Trophoblast cell (in vitro differentiated cells and primary cell): ENCODE data around the gene POU2AF2.
A peak's percentile ranks its signal among the peaks of the same experiment; 100 is the strongest.
"Not testable (repeated sequence)": the region's sequence is repeated elsewhere in the genome, so short reads cannot be mapped to it uniquely, and the experiment has no call there.

Experiments used
- DNase-seq, 2 donors: peaks; one replicate each; pipeline ENCODE4 v3.0.0-alpha.2; 2016
- H2AFZ ChIP-seq: 2 replicates; pipeline ENCODE4 v1.6.1; 2013; ENCODE audit warnings: low read length, moderate library complexity, mild to moderate bottlenecking; ENCODE audit not compliant: insufficient read depth, poor library complexity
- H2AK5ac ChIP-seq: 2 replicates; pipeline ENCODE4 v1.6.1; 2013; ENCODE audit warnings: mild to moderate bottlenecking, low read length
- H2BK120ac ChIP-seq: 2 replicates; pipeline ENCODE4 v1.6.1; 2013; ENCODE audit warnings: low read length, mild to moderate bottlenecking, moderate library complexity; ENCODE audit not compliant: insufficient read depth, poor library complexity
- H2BK12ac ChIP-seq: 2 replicates; pipeline ENCODE4 v1.6.1; 2013; ENCODE audit warnings: mild to moderate bottlenecking, low read length, moderate library complexity
- H2BK5ac ChIP-seq: 2 replicates; pipeline ENCODE4 v1.6.1; 2013; ENCODE audit warnings: low read length, low read depth, moderate library complexity, mild to moderate bottlenecking; ENCODE audit not compliant: poor library complexity
- H3K14ac ChIP-seq: 2 replicates; pipeline ENCODE4 v1.6.1; 2013; ENCODE audit warnings: mild to moderate bottlenecking, low read length
- H3K18ac ChIP-seq: 2 replicates; pipeline ENCODE4 v1.6.1; 2013; ENCODE audit warnings: mild to moderate bottlenecking, low read length
- H3K23ac ChIP-seq: 2 replicates; pipeline ENCODE4 v1.6.1; 2013; ENCODE audit warnings: low read length
- H3K27ac ChIP-seq: 2 replicates; pipeline ENCODE4 v1.5.1; 2013; ENCODE audit warnings: low read depth, mild to moderate bottlenecking, inconsistent platforms, low read length, moderate library complexity
- H3K27me3 ChIP-seq: 2 replicates; pipeline ENCODE4 v1.6.1; 2013; ENCODE audit warnings: inconsistent platforms, mild to moderate bottlenecking, low read length, moderate library complexity; ENCODE audit not compliant: insufficient read depth
- H3K36me3 ChIP-seq, 2 experiments: 1 replicate in 1 of 2; 2 replicates in 1 of 2; pipeline ENCODE4 v1.6.1; 2013; ENCODE audit warnings: low read length in 2 of 2, mild to moderate bottlenecking in 2 of 2, moderate library complexity in 1 of 2; ENCODE audit not compliant: insufficient read depth in 2 of 2, control insufficient read depth in 1 of 2
- H3K4ac ChIP-seq: 2 replicates; pipeline ENCODE4 v1.6.1; 2013; ENCODE audit warnings: low read depth, mild to moderate bottlenecking, low read length, moderate library complexity
- H3K4me1 ChIP-seq, 2 experiments: 1 replicate in 1 of 2; 2 replicates in 1 of 2; pipeline ENCODE4 v1.6.1; 2013; ENCODE audit warnings: low read length in 2 of 2, mild to moderate bottlenecking in 2 of 2, moderate library complexity in 1 of 2; ENCODE audit not compliant: insufficient read depth in 2 of 2, control insufficient read depth in 1 of 2
- H3K4me2 ChIP-seq: 2 replicates; pipeline ENCODE4 v1.6.1; 2013; ENCODE audit warnings: inconsistent platforms, mild to moderate bottlenecking, low read length, moderate library complexity
- H3K4me3 ChIP-seq: 2 replicates; pipeline ENCODE4 v1.5.1; 2013; ENCODE audit warnings: mild to moderate bottlenecking, low read depth, low read length, inconsistent platforms
- H3K79me1 ChIP-seq: one replicate; pipeline ENCODE4 v1.6.1; 2013; ENCODE audit warnings: low read length
- H3K79me2 ChIP-seq: 2 replicates; pipeline ENCODE4 v1.6.1; 2013; ENCODE audit warnings: low read length, mild to moderate bottlenecking; ENCODE audit not compliant: control insufficient read depth, insufficient read depth, poor library complexity
- H3K9ac ChIP-seq: 2 replicates; pipeline ENCODE4 v1.6.1; 2013; ENCODE audit warnings: mild to moderate bottlenecking, low read length
- H3K9me3 ChIP-seq: 2 replicates; pipeline ENCODE4 v1.6.1; 2013; ENCODE audit warnings: low read depth, mild to moderate bottlenecking, control low read depth, inconsistent platforms, low read length; ENCODE audit not compliant: insufficient read depth
- H4K12ac ChIP-seq: 2 replicates; pipeline ENCODE4 v1.6.1; 2013; ENCODE audit warnings: low read depth, mild to moderate bottlenecking, low read length, moderate library complexity
- H4K8ac ChIP-seq: 2 replicates; pipeline ENCODE4 v1.6.1; 2013; ENCODE audit warnings: low read depth, mild to moderate bottlenecking, low read length, moderate library complexity
- H4K91ac ChIP-seq: one replicate; pipeline ENCODE4 v1.6.1; 2013; ENCODE audit warnings: low read depth, mild to moderate bottlenecking, low read length, moderate library complexity
- WGBS: extraction: QIAGEN DNeasy Blood & Tissue Kit; methylation state at CpG from one replicate; pipeline ENCODE4 v1.1.7; 2013; ENCODE audit warnings: missing lambda C conversion rate; ENCODE audit not compliant: insufficient read length, insufficient coverage; ENCODE audit errors: extremely low coverage; 5-methylcytosine and 5-hydroxymethylcytosine counted together

Gene POU2AF2

DNA sequence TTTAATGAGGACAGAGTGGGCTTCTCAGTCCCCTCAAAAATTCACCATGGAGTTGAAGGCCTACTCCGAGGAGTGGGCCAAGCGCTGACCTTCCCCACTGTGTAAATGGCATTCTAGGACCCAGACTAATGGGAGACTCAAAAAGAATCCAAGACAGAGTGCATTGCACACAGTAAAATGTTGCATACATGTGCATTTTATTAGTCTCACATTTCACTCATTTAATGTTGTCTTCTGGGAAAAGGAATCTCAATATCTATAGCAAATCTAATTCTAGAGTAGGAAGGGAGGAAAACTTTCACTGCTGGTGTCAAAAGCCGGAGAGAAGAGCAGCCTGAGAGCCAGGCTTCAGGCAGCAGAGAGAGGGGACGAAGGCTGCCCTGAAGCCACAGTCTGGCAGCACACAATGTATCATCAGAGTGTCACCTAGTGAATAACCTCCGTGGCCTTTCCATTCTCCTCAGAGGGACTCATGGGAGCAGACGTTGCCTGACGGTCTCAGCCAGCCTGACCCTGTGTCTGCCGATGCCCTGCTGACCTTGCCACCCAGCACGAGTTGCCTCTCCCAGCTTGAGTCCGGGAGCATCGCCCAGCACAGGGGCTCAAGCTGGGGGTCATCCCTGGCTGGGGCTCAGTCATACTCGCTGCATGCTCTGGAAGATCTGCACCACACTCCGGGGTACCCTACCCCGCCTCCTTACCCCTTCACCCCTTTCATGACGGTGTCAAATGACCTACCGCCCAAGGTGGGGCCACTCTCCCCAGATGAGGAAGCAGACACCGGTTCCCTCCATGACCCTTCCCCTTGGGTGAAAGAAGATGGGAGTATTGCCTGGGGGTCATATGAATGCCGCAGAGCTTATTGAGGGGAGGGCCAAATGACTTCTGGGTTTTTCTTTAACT lies 39.9 kb downstream of the POU2AF2 start:
- Histone ChIP-seq H3K14ac (no peak overlapping the region), H3K9me3 (no peaks in the 10 kb centered on the region), H3K4me2 (no peak overlapping the region), H3K79me1 (no peaks in the 10 kb centered on the region), H3K4me1 (peaks cover 0 to 4% of the 10 kb centered on the region in 2 experiments), H3K4me3 (no peak overlapping the region), H4K8ac (no peak overlapping the region), H3K79me2 (no peaks in the 10 kb centered on the region), H3K27ac (no peak overlapping the region), H2BK12ac (no peak overlapping the region), H4K12ac (no peak overlapping the region), H2AK5ac (no peak overlapping the region), H3K23ac (no peak overlapping the region), H3K4ac (no peak overlapping the region), H2AFZ (no peak overlapping the region), H3K18ac (no peak overlapping the region), H2BK5ac (no peak overlapping the region), H2BK120ac (no peak overlapping the region), H3K9ac (no peak overlapping the region), H4K91ac (no peak overlapping the region), H3K36me3 (no peaks in the 10 kb centered on the region), H3K27me3 (no peaks in the 10 kb centered on the region)
- DNase-seq: no peak
- no CpG with 5 or more reads among the region's 18 CpGs for WGBS

DNA sequence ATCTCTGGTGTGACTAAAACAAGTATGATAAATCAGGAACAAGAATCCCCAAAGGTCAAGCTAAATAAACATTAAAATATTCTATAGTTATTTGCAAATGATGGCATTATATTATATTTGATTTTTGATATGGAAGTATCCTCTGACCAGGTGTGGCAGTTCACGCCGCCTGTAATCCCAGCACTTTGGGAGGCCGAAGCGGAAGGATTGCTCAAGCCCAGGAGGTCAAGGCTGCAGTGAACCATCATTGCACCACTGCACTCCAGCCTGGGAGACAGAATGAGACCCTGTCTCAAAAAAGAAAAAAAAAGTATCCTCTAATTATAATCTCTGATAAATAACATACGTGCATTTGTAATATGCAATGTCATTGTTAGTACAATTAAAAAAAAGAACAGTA lies 46.2 kb downstream of the POU2AF2 start:
- Histone ChIP-seq H3K79me2 (no peaks in the 10 kb centered on the region), H3K27me3 (no peaks in the 10 kb centered on the region), H3K79me1 (no peaks in the 10 kb centered on the region), H3K9me3 (no peaks in the 10 kb centered on the region), H2AFZ (no peak overlapping the region), H4K91ac (no peak overlapping the region), H3K4me3 (no peak overlapping the region), H3K36me3 (no peaks in the 10 kb centered on the region), H3K14ac (no peak overlapping the region), H2BK120ac (no peak overlapping the region), H3K4ac (no peak overlapping the region), H3K9ac (no peak overlapping the region), H2BK5ac (no peak overlapping the region), H3K27ac (no peak overlapping the region), H3K18ac (no peak overlapping the region), H3K23ac (no peak overlapping the region), H4K8ac (no peak overlapping the region), H3K4me1 (peaks cover 0 to 2% of the 10 kb centered on the region in 2 experiments), H2BK12ac (no peak overlapping the region), H4K12ac (no peak overlapping the region), H3K4me2 (no peak overlapping the region), H2AK5ac (no peak overlapping the region)
- no peak for DNase-seq
- no CpG with 5 or more reads among the region's 5 CpGs for WGBS

DNA sequence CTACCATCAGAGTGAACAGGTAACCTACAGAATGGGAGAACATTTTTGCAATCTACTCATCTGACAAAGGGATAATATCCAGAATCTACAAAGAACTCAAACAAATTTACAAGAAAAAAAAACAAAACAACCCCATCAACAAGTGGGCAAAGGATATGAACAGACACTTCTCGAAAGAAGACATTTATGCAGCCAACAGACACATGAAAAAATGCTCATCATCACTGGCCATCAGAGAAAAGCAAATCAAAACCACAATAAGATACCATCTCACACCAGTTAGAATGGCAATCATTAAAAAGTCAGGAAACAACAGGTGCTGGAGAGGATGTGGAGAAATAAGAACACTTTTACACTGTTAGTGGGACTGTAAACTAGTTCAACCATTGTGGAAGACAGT lies 46.9 kb downstream of the POU2AF2 start:
- not testable (repeated sequence) for H3K4me3 ChIP-seq, H2BK5ac ChIP-seq, H4K8ac ChIP-seq, H3K79me2 ChIP-seq, H4K91ac ChIP-seq, H4K12ac ChIP-seq, H3K18ac ChIP-seq, H2BK120ac ChIP-seq, H3K4ac ChIP-seq, H3K14ac ChIP-seq, H2BK12ac ChIP-seq, H3K4me2 ChIP-seq, H2AFZ ChIP-seq, H3K9ac ChIP-seq, H3K27ac ChIP-seq, H3K27me3 ChIP-seq, H3K23ac ChIP-seq, H3K36me3 ChIP-seq, H2AK5ac ChIP-seq, H3K79me1 ChIP-seq, H3K4me1 ChIP-seq, H3K9me3 ChIP-seq, DNase-seq
- no CpG with 5 or more reads among the region's 1 CpG for WGBS

DNA sequence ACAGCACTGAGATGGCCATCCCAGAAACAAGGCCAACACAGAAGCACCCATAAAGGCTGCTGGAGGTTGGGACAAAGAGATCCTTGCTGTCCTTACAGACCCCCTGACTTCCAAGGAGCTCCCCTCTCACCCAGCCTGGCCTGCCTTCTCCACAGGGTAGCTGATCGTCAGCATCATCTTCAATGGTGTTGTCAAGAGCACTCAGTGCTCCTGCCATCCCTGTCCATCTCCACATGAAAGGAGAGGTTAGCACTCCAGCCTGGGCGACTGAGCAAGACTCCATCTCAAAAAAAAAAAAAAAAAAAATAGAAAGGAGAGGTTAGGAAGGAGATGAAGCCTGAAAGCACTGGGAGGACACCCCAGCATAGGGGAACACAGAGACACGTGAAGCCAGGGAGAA lies 50.7 kb downstream of the POU2AF2 start:
- no peak overlapping the region for H2BK120ac ChIP-seq
- H3K23ac ChIP-seq: no peak overlapping the region
- peak overlapping the region; percentile 68 for H4K91ac ChIP-seq
- peaks cover 9% of the 10 kb centered on the region for H3K79me2 ChIP-seq
- peak overlapping the region; percentile 35 for H3K14ac ChIP-seq
- no peak overlapping the region for H2AK5ac ChIP-seq
- H3K9ac ChIP-seq: no peak overlapping the region
- H3K27ac ChIP-seq: no peak overlapping the region
- no peaks in the 10 kb centered on the region for H3K36me3 ChIP-seq
- DNase-seq: no peak
- no peak overlapping the region for H3K4me2 ChIP-seq
- no CpG with 5 or more reads among the region's 3 CpGs for WGBS
- H3K4me3 ChIP-seq: no peak overlapping the region
- H4K8ac ChIP-seq: no peak overlapping the region
- H3K18ac ChIP-seq: no peak overlapping the region
- H2BK12ac ChIP-seq: no peak overlapping the region
- no peak overlapping the region for H2BK5ac ChIP-seq
- H2AFZ ChIP-seq: no peak overlapping the region
- H4K12ac ChIP-seq: no peak overlapping the region
- H3K79me1 ChIP-seq: peaks cover 19% of the 10 kb centered on the region
- H3K27me3 ChIP-seq: no peaks in the 10 kb centered on the region
- H3K9me3 ChIP-seq: no peaks in the 10 kb centered on the region
- no peak overlapping the region for H3K4ac ChIP-seq
- peaks cover 4 to 11% of the 10 kb centered on the region in 2 experiments for H3K4me1 ChIP-seq
